ENCODE measurements around the gene SLC24A3.

DNA sequence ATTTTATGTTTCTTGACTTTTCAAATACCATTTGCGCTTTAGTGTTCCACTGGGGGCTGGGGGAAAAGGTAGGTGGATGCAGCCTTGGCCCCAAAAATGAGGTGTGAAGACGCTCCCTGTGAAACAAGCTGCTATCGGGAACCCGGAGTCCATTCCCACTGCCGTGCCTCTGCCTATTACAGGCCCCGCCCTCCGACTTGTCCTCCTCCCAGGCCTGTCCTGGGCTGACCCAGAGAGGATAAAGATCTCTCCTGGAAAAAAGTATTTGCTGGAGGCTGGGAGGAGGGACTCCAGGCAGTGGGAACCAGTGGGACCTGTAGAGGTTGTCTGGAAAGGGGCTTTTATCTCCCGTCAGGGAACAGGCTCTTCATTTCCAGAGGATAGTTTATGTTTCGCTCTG is 215.0 kb downstream of the SLC24A3 start:
- TF ChIP-seq, protein P1, sequence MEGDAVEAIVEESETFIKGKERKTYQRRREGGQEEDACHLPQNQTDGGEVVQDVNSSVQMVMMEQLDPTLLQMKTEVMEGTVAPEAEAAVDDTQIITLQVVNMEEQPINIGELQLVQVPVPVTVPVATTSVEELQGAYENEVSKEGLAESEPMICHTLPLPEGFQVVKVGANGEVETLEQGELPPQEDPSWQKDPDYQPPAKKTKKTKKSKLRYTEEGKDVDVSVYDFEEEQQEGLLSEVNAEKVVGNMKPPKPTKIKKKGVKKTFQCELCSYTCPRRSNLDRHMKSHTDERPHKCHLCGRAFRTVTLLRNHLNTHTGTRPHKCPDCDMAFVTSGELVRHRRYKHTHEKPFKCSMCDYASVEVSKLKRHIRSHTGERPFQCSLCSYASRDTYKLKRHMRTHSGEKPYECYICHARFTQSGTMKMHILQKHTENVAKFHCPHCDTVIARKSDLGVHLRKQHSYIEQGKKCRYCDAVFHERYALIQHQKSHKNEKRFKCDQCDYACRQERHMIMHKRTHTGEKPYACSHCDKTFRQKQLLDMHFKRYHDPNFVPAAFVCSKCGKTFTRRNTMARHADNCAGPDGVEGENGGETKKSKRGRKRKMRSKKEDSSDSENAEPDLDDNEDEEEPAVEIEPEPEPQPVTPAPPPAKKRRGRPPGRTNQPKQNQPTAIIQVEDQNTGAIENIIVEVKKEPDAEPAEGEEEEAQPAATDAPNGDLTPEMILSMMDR (IDR thresholded peaks at IDR 0.05): no peak
- TF ChIP-seq POLR2A (IDR thresholded peaks at IDR 0.05): no peak
